Measurements from ENCODE around the gene VPS37B. TPM values are rescaled to one million over a fixed set of nuclear protein-coding genes. Genes with fewer than 3 reads are reported as not detected.

VPS37B gene
- total and polyA plus RNA-seq, 2 of the 8 experiments (the other 6 are each of a cell fraction or from before 2014, with no cell fraction given): 11.9 to 15.7 TPM

GRCh38 chr12:122862110-122862634, 33.8 kb downstream of the VPS37B start:
- Histone ChIP-seq H4K5ac (ENCODE audit: insufficient read length, low read depth, low read length) (no peak overlapping the region), H3K9me3 (ENCODE audit: insufficient read depth in 2 of 2, low read depth in 1 of 2, low read length in 1 of 2) (no peaks in the 10 kb centered on the region), H3K56ac (replicated peaks; ENCODE audit: insufficient read length, low read depth, low read length) (no peak overlapping the region), H3K23ac (ENCODE audit: insufficient read length) (no peak overlapping the region), H3K14ac (ENCODE audit: insufficient read length) (no peak overlapping the region), H4K20me1 (replicated peaks in 1 of 2; ENCODE audit: control insufficient read depth in 1 of 2, insufficient read depth in 2 of 2, low read length in 2 of 2) (peaks cover 11 to 25% of the 10 kb centered on the region in 2 experiments), H3K9ac (replicated peaks in 1 of 4; ENCODE audit: extremely low read depth in 1 of 4, low read depth in 3 of 4, low read length in 3 of 4) (no peak overlapping the region), H2BK15ac (ENCODE audit: low read length) (no peak overlapping the region), H3K79me2 (ENCODE audit: control insufficient read depth in 1 of 2, insufficient read depth in 2 of 2, low read length in 2 of 2) (no peaks in the 10 kb centered on the region), H3K4ac (replicated peaks; ENCODE audit: insufficient read length, low read depth, low read length) (no peak overlapping the region), H2BK120ac (replicated peaks; ENCODE audit: low read depth, low read length) (no peak overlapping the region), H4K91ac (replicated peaks; ENCODE audit: insufficient read length, low read length) (no peak overlapping the region), H2BK20ac (ENCODE audit: low read length) (no peak overlapping the region), H4K8ac (ENCODE audit: extremely low read depth, insufficient read depth, low read length) (no peak overlapping the region), H3K36me3 (ENCODE audit: control insufficient read depth in 2 of 4, insufficient read depth in 4 of 4, low read length in 3 of 4) (peaks cover 0 to 3% (median 0%) of the 10 kb centered on the region in 4 experiments; a peak in 2 of 8 replicates), H3K27me3 (replicated peaks in 1 of 4; ENCODE audit: control insufficient read depth in 3 of 4, extremely low read depth in 1 of 4, insufficient read depth in 3 of 4, low read length in 3 of 4) (peaks cover 0 to 2% (median 0%) of the 10 kb centered on the region in 4 experiments; a peak in 1 of 7 replicates), H3K4me3 (ENCODE audit: extremely low read depth in 1 of 4, insufficient read depth in 2 of 4, low read depth in 3 of 4, low read length in 4 of 4) (no peak overlapping the region), H2AK5ac (ENCODE audit: low read depth, low read length) (no peak overlapping the region), H3K18ac (ENCODE audit: extremely low read depth, low read length) (no peak overlapping the region), H2AFZ (ENCODE audit: low read length) (no peak overlapping the region), H3K4me1 (replicated peaks in 1 of 4; ENCODE audit: control insufficient read depth in 3 of 4, insufficient read depth in 4 of 4, low read length in 3 of 4) (0 out of 7 replicates have a peak, but pooled peaks cover 0 to 2% (median 0%) of the 10 kb centered on the region in 4 experiments), H3K4me2 (ENCODE audit: insufficient read depth in 1 of 2, low read depth in 2 of 2, low read length in 2 of 2) (no peak overlapping the region), H2BK12ac (ENCODE audit: low read depth, low read length) (no peak overlapping the region), H3K23me2 (ENCODE audit: low read depth, low read length) (no peaks in the 10 kb centered on the region), H3K27ac (ENCODE audit: low read depth, low read length) (no peak overlapping the region), H3K79me1 (ENCODE audit: low read depth, low read length) (no peaks in the 10 kb centered on the region), H2BK5ac (ENCODE audit: low read depth, low read length) (no peak overlapping the region)
- 81% methylated on average over 20 of the region's 20 CpGs; no CpG with 5 or more reads in 1 of the 2 experiments for WGBS, 2 experiments (ENCODE audit: extremely low coverage in 1 of 2, insufficient coverage in 1 of 2, insufficient read length in 1 of 2, insufficient replicate concordance in 2 of 2, low coverage in 1 of 2, low lambda C conversion rate in 2 of 2, missing lambda C conversion rate in 1 of 2)
- CTCF ChIA-PET (ENCODE audit: partially characterized antibody): interaction anchor here (0.6 to 20.1 kb wide), 14 partner anchors 9 to 293 kb away, joined by 3 to 473 read pairs (median 10); no protein-coding TSS in a partner anchor
- FAIRE-seq: no peak
- TF ChIP-seq EGR1 (IDR thresholded peaks at IDR 0.05; ENCODE audit: borderline replicate concordance, low read depth, low read length): no peak
- POLR2A ChIA-PET (ENCODE audit: partially characterized antibody): interaction anchor here (1.7 to 2.5 kb wide), 3 partner anchors 10 to 87 kb away, joined by 4 to 8 read pairs (median 6); no protein-coding TSS in a partner anchor
- DNase-seq (ENCODE audit: low read depth in 1 of 2, low spot score in 2 of 2): no peak

Data from H1 (cell line).